SIG-M5 treated with dmso at 0.1 percent for 504 hours (cell line): ENCODE results near the gene CNFN.

ENCODE experiments used
- DNase-seq: peaks from one replicate; lab custom pipeline; 2025; ENCODE audit not compliant: unreplicated experiment; lab: John Stamatoyannopoulos, UW

Gene CNFN, protein sequence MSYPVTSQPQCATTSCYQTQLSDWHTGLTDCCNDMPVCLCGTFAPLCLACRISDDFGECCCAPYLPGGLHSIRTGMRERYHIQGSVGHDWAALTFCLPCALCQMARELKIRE

DNA sequence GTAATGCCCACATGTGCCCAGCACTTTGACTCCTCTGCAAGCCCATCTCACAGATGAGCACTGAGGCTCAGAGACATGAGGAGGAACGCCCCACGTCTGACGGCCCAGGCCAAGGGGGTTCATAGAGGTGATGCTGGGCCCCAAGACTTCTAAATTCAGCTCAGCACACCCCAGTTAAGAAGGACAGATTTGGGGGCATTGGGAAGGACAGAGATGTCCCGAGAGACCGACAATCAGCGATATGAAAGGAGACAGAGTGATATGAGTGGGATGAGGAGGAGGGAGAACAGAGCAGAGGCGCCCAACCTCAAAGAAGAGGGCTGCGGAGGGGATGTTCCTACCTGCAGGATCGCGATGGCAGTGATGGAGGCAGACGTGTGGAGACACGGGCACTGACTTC, at the start of gene CNFN:
TSS of gene CNFN (minus strand) at position 399 of the 400 bp plus-strand sequence. CDS start 1,260 bp downstream, outside the sequence.
- no peak for DNase-seq

DNA sequence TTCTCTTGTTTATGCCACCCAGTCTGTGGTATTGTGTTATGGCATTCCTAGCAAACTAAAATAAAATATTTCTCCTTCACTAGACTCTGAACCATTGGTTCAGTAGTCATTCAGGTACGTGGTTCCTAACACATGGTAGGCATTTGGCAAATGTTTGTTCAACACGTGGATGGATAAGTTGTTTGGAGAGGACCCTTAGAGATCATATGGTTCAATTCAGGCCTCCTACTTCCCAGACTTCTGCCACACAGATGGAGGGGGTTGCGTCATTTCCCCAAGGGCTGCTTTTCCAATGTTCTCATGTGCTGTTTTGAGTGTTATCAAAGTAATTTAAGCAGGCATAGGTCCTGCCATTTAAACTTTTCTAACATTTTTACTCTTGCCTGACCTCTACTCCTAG, 45.9 kb upstream of the CNFN start:
- DNase-seq: no peak

DNA sequence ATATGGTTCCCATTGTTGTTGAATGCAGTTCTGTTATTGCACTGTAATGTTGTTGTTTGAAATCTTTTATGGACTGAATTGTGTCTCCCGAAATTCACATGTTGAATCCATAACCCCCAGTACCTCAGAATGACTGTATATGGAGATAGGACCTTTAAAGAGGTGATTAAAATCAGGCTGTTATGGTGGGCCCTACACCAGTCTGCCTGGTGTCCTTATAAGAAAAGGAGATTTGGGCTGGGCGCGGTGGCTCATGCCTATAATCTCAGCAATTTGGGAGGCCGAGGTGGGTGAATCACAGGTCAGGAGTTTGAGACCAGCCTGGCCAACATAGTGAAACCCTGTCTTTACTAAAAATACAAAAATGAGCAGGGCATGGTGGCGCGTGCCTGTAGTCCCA, 45.2 kb upstream of the CNFN start:
- no peak for DNase-seq

DNA sequence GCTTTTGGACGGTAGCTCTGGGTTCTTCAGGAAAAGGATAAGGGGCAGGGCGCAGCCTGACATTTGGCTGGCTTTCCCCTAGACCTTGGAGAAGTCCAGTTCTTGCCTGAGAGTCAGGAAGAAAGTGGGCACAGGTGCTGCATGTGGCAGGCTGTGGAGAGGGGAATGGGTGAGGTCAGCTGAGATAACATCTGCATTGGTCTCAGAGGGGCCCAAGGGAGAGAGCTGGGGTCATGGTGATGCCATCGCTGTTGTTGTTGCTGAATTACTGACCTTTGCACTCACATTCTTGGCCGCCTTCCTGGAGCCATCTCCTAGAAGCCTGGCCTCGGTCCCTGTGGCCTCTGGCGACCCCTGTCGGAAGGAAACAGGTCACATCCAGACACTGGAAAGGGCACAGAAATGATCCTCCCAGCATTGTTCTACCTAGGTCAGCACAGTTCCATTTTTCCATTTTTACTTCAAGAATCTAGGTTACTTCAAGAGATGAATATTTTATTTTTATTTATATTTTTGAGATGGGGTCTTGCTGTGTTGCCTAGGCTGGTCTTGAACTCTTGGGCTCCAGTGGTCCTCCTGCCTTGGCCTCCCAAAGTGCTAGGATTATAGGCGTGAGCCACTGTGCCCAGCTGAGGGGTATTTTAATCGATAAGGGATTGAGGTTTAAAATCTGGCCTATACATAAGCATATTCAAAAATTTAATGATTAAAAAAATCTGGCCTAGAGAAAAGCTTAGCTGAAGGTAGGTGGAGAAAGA, 43.6 kb upstream of the CNFN start:
- DNase-seq: peak; percentile 59

DNA sequence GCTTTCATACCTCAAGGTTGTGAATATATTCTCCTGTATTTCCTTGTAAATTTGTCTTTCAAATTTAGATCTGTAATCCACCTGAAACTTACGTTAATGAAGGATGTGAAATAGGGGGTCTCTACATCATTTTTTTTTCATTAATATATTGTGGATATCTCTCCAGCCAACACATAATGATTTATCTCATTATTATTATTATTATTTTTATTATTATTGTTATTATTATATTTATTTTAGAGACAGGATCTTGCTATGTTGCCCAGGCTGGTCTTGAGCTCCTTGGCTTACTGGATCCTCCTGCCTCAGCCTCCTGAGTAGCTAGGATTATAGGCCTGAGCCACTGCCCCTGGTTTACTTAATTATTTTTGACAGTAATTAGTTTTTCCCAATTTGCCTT, 41.4 kb upstream of the CNFN start:
- DNase-seq: no peak

DNA sequence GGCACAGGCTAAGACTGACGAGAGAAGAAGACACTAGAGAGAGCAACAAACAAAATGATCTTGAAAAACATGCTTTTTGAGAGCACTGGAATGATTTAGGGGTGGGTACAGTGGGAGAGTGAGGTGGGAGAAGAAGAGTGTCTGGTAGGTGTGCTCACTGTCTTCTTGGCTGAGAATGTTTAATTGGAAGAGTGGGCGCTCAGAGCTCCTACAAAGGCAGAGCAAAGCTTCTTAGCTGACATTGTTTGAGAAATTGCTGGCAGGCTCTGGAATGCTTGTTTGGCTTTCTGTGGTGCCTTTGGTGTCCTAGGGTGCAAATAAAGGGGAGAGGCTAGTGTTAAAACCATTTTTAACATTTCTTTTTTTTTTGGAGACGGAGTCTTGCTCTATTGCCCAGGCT, 38.6 kb upstream of the CNFN start:
- no peak for DNase-seq

DNA sequence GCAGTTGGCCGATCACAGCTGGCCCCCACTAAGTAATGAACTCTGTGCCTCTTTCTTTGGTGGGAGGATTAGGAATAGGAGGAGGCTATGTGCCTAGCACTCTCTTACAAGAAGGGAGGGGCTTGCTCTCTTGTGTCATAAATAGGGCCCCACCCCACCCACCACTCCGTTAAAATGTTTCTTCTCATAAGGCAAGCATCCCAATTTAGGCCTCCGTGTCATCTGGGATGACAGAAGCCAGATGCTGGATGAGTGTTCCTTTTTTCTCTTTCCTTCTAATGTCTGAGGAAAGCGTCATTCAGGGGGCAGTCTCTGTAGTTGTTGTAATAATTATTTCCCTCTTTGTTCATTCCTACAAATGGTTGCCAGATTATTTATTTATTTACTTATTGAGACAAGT, 37.2 kb upstream of the CNFN start, which contains the start of gene LIPE:
TSS of gene LIPE (minus strand) at position 76 of the 400 bp plus-strand sequence. CDS start 239 bp downstream, outside the sequence.
- no peak for DNase-seq

DNA sequence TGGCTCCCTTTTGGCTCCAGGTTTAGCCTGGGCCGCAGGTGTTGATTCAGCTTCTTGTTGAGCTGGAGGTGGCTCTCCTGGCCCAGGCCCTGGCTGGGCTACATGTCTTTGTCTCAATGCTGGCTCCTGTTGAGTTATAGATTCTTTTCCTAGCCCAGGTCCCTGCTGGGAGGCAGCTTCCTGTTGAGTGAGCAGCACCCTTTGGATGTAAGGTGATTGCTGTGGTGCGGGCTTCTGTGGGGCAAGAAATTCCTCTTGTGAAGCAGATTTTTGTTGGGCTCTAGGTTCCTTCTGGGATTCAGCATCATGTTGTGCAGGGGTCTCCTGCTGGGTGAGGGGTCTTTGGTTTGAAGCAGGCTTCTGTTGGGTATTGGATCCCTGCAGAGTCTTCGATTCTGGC, 36.5 kb upstream of the CNFN start:
- no peak for DNase-seq

DNA sequence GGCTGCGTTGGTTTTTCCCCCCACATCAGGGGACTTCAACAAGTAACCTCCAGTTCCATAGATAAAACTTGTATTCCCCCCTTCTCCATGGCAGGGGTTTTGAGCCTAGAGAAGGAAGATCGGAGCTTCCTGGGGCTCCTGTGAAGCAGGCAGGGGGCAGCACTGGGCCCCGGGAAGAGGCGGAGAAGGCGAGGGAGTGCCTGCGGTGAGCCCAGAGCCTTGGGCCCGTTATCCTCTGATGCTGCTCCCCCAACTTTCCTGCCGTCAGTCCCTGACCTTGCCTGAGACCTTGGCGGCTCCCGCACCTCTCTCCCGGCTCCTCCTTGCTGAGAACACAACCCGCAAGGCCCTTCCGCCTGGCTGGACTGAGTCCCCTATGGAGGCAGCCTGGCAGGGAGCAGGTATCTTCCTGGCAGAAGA, 34.6 kb upstream of the CNFN start:
- no peak for DNase-seq

DNA sequence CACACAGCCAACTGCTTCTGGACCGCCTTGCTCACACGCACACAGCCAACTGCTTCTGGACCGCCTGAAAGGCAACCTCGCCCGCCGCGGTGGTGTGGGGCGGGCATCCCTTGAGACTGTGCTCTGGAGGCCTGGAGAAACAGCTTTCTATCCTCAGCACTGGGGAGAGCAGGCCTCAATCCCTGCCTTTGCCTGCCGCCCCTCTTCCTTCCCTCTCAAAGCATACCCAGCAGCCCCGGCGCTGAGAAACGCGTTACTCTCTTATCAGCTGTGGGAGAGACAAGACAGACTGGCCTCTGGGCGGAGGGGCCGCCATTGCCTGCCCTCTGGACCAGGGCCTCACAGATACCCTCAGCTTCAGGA, 34.2 kb upstream of the CNFN start:
- DNase-seq: no peak

DNA sequence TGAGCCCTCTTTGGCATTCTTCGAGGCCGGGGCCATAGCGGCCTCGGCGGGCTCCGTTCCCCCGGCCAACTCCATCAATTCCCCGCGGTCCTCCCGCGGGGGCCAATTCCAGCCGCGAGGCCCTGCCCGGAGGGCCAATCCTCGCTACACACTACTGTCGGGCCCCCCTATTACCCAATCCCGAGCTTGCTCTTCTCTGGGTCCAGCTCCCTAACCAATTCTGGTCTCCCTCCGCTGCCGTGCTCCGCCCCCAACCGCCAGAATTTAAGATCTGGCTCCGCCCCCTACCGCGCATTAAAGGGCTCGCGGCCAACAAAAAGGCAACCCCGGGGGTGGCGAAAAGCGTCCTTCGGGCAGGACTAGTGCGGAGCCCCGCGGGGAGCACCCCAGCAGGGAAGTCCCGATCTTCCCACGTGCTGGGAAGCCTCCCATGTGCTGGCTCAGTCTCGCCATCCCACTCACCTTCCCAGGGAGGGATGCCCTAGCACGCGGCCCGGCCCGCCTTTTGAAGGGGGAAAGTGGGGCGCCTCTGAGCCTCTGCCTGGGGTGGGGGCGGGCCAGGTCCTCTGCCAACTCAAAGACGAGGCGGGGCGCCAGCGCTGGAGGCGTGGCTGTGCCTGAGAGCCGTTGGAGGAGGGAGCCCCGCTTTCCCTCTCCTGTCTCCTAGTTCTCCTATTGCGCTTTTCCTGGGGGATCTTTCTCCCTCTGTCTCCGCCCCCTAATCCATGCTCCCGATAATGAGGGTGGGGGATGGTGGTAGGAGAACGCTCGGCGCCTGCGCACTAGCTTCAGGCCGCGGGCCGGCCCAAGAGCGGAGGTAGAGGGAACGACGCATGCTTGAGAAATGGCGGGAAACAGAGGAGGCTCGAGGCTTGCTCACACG, 33.6 kb upstream of the CNFN start:
- DNase-seq: no peak

DNA sequence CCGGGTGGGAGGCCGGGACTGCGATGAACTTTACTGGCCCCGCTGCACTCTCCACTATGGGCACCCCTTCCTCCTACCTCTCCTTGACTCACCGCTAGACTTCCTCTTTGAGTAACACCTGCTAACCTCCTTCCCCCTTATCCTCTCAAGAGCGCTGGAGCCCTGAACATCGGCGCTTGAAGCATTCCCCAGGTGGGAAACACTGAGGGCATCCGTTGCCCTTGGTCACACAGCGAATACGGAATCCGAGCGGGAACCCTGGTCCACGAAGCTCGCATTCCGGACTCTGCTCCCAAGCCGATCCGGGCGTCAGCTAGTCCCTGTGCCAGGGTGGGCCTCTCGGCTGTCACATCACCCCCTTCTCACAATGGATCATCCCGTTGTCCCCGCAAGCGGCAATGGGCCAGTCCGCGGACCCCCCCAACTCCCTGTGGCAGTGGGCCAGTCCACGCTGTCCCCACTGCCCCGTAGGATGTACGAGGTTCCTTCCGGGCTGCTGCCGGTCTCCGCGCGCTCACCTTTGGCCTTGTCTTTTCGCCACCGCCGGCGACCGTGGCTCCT, 32.9 kb upstream of the CNFN start:
- no peak for DNase-seq

DNA sequence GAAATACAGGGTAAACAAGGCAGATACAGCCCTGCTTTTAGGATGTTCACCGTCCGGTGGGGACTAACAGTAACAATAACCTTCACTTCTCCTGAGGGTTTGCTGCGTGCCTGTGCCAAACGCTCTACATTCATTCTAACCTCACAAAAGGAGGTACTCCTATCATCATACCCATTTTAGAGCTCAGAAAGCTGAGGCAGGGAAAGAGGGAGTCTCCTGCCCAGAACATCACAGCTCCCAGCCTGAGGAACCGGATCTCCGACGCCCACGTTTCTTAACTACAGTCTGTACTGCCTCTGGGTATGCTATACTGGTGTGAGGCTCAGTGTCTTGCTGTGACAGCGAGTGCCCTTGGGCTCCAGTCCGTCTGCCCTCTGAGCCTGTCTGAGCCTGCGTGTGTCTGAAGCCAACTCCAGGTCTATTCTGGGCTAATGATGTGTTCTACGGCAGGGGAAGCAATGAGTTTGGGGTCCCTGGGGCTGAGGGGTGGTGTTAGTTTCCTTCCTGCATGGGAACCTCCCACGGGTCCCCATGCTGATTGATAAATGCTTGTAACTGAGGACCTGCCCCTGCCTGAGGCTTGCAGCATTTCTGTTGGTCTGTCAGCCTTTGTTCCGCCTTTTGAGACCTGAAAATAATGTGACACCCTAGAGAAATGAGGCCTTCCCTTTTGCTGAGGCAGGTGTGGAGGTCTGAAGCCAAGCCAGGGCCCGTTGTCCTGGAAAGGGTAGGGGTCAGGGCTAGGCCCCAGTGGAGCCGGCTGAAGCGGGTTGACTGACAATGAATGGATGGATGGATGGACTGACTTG, 32.2 kb upstream of the CNFN start:
- DNase-seq: no peak

DNA sequence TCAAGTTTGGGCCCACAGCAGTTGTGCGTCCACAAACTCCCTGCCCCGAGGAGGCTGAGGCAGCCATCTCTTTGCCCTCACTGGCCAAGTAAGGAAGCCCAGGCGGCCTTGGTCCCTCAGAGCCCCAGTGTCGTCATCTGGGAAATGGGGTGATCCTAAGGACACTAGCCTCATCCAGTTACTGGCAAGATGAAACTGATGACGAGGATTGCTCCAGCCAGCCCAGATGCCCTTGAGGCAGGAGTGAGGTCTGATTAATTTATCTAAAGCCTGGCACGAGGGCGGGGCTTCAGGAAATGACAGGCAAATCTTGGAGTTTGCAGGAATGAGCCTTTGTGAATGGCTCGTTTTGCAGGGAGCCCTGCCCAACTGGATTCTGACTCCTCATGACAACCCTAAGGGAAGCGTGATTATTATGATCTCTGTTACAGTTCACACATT, 31.5 kb upstream of the CNFN start:
- peak; percentile 44 for DNase-seq

DNA sequence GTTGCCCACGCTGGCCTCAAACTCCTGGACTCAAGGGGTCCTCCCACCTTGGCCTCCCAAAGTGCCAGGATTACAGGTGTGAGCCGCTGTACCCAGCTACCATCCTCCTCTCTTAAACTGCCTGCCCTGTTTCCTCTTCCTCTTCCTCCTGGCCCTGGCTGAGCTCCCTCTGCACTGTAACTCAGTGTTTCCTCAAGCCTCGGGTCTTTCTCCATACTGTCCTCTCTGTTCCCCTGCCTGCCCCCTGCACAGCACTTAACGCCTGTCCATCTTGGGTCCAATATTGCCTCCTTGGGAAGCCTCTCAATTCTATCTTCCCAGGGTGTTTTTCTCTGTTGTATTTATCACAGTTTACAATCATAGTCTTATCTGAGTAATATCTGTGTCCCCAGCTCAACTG, 31.0 kb upstream of the CNFN start:
- no peak for DNase-seq

DNA sequence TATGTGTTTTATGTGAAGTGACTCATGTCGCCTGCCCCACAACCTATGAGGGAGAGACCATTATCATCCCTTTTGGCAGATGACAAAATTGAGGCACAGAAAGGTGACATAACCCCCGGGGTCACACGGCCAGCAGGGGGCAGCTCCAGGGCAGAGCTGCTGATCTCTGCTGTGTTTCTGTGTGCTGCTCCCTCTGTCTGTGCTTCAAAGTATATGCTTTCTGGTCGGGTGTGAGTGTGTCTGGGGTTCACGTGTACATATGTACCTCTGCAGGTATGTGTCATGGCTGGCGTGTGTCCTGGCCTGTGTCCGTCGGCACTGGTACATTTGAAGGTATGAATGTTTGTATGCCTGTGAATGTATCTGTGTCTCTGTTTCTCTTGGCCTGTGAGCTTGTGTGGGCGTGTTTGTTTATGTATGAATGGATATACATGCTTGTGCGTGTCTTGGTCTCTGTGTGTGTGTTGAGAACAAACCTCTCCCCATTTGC, 30.0 kb upstream of the CNFN start:
- peak; percentile 65 for DNase-seq

DNA sequence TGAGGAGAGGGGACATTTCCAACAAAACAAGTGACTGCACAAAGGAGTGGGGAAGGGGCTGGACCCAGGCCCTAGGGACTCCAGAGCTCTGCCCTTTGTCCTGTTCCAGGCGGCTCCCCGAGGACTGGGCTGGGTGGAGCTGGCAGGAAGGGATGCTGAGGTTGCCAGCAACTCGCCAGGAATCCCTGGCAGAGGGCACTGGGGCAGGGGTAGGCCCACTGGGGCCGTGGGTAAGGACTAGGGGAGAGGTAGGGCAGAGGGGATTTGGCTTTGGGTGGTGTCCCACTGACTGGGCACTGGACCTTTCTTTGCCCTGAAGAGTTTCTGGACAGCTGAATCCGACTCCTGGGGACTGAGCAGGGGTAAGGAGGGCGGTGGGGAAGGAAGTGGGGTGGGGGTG, 29.2 kb upstream of the CNFN start:
- no peak for DNase-seq

DNA sequence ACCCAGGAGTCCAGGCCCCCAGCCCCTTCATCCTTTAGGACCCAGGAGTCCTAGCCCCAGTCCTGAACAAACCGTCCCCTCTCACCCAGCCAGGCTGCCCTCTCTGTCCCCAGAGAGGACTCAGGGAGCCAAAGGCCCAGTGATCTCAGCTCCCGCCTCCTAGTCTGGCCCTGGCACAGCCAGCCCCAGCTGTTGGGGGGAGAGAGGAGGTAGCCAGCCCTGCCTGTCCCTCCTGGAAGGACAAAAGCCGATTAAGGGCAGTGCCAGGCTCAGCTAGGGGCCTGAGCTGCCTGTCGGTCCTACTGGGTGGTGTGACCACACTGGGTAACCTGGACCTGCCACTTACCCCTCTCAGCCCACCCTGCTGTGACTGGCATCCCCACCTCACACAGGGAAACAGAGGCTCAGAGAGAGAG, 22.6 kb upstream of the CNFN start:
- DNase-seq: no peak

DNA sequence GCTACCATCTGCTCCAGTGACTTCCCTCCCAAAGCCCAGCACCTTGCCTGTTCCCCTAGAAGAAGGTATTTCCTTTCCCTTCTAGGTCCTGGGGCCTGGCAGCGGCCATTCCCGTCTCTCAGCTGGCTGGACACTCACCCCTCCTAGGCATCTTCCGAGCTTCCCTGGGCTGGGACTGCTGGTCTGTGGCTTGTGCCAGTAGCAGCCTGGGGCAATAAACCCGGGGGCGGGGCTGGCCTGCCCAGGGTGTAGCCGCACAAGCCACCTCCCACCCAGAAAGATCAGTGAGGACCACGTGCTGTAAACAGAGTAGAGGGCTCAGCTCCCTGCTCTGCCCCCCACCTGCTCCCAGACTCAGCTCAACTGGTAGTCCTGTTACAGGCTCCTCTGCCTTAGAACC, 22.1 kb upstream of the CNFN start:
- DNase-seq: no peak

DNA sequence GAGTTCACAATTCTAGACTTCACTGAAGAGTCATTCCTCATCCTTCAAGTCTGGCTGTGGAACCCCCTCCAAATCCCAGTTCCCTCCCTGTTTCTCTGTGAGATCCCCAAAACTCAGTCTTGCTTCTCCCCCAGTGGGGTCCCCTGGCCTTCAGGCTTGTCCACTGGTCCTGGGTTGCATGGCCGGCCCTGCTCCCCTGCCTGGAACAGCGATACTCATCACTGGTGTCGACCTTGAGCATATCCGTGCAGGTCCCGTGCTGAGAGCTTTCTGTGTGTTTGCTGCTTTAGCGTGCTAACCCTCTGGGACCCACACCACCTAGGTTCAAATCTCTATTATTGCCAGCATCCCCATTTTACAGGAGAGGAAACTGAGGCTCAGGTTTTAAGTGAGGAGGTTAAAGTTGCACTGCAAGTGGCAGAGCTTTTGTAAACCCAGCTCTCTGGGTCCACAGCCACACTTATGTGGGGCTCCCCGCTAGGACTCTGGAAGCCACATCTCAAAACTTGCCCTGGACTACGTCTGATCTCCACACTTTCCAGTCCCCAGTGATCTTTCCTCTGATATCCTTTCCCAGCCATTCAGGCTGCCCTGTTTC, 21.6 kb upstream of the CNFN start:
- DNase-seq: no peak
